Fibroblast of lung (primary cell): ENCODE results near the gene C1S. TPM values are rescaled to one million over a fixed set of nuclear protein-coding genes. Genes with fewer than 3 reads are reported as not detected.
"Not testable (repeated sequence)": the region's sequence is repeated elsewhere in the genome, so short reads cannot be mapped to it uniquely, and the experiment has no call there.

Experiments used
- DNase-seq, 2 donors: peaks; one replicate each; pipeline versions ENCODE4 v3.0.0 to v3.0.0-alpha.2; 2010; ENCODE audit warnings: low read depth in 2 of 2
- H2AFZ ChIP-seq: 2 replicates; pipeline ENCODE4 v1.5.1; 2012; ENCODE audit warnings: low read length, control low read depth, inconsistent platforms
- H3K27ac ChIP-seq: 2 replicates; pipeline ENCODE4 v1.5.1; 2011; ENCODE audit warnings: low read length, control low read depth; ENCODE audit not compliant: insufficient read depth
- H3K27me3 ChIP-seq: 2 replicates; pipeline ENCODE4 v1.5.1; 2011; ENCODE audit warnings: mild to moderate bottlenecking, low read length; ENCODE audit not compliant: control insufficient read depth, insufficient read depth
- H3K36me3 ChIP-seq: 2 replicates; pipeline ENCODE4 v1.5.1; 2011; ENCODE audit warnings: low read length; ENCODE audit not compliant: control insufficient read depth, insufficient read depth
- H3K4me1 ChIP-seq: 2 replicates; pipeline ENCODE4 v1.5.1; 2011; ENCODE audit warnings: low read length; ENCODE audit not compliant: control insufficient read depth, insufficient read depth; ENCODE audit errors: extremely low read depth
- H3K4me2 ChIP-seq: 2 replicates; pipeline ENCODE4 v1.5.1; 2011; ENCODE audit warnings: low read length, control low read depth; ENCODE audit not compliant: insufficient read depth; ENCODE audit errors: extremely low read depth
- H3K4me3 ChIP-seq, 4 experiments: fragments of 200-600 bp in 1 of 4; sonication (generic) in 1 of 4; replicated peaks in 1 of 4; 2 replicates each; pipeline ENCODE4 v1.5.1; 2011 to 2016; ENCODE audit warnings: low read length in 4 of 4, low read depth in 3 of 4, mild to moderate bottlenecking in 3 of 4, control low read depth in 2 of 4, inconsistent platforms in 1 of 4, mixed read lengths in 1 of 4; ENCODE audit not compliant: insufficient read depth in 1 of 4; ENCODE audit errors: control extremely low read depth in 1 of 4
- H3K79me2 ChIP-seq: 2 replicates; pipeline ENCODE4 v1.5.1; 2012; ENCODE audit warnings: mild to moderate bottlenecking, low read length, inconsistent platforms; ENCODE audit not compliant: control insufficient read depth, insufficient read depth
- H3K9ac ChIP-seq: 2 replicates; pipeline ENCODE4 v1.5.1; 2011; ENCODE audit warnings: mild to moderate bottlenecking, low read length, control low read depth; ENCODE audit not compliant: insufficient read depth
- H3K9me3 ChIP-seq: 2 replicates; pipeline ENCODE4 v1.5.1; 2012; ENCODE audit warnings: low read depth, low read length; ENCODE audit not compliant: control insufficient read depth, insufficient read depth
- H4K20me1 ChIP-seq: 2 replicates; pipeline ENCODE4 v1.5.1; 2011; ENCODE audit warnings: low read length; ENCODE audit not compliant: control insufficient read depth, insufficient read depth; ENCODE audit errors: extremely low read depth
- CTCF ChIP-seq, 2 donors: IDR thresholded peaks in 1 of 2; conservative IDR thresholded peaks in 1 of 2; 1 replicate in 1 of 2; 2 replicates in 1 of 2; pipeline ENCODE4 v1.5.1; 2011 to 2012; ENCODE audit warnings: low read length in 2 of 2, control low read depth in 1 of 2, inconsistent platforms in 1 of 2, low read depth in 1 of 2, mild to moderate bottlenecking in 1 of 2
- EZH2 ChIP-seq: IDR thresholded peaks from 2 replicates; pipeline ENCODE4 v1.5.1; 2012; ENCODE audit warnings: low read length, control low read depth, mild to moderate bottlenecking; ENCODE audit errors: missing control alignments
- polyA plus RNA-seq, 2 donors: library from polyadenylated mRNA; depleted of rRNA in 1 of 2; stranded (reverse) in 1 of 2; unstranded in 1 of 2; fragments of >200 nt; gene quantifications; 2 replicates each; pipeline ENCODE4 v1.2.1, GENCODE V29; 2011 to 2012; ENCODE audit warnings: missing spikeins in 1 of 2
- total RNA-seq: library from RNA; depleted of rRNA; stranded (reverse); fragments of >200 nt; gene quantifications from 2 replicates; pipeline ENCODE4 v1.2.1, GENCODE V29; 2014

Gene C1S
- total and polyA plus RNA-seq, 2 donors (not counting 1 experiment from before 2014, with no cell fraction given), result 507 to 997 TPM

GRCh38 chr12:7103837-7104584 lies 43.5 kb downstream of the C1S start:
- no peak for DNase-seq

DNA sequence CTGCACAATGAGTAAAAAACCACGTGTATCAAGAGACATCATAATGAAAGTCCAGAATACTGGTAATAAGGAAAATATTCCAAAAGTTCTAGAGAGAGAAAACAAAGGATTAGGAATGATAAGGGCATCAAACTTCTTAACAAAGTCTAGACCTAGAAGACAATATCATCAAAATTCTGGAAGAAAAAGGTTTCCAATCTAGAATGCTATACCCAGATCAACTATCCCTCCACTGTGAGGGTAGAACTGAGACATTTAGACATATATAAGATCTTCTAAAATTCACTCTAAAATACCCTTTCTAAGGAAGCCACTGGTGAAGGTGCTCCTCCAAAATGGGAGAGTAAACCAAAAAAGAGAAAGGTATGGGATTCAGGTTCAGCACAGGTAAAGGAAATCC lies 45.6 kb downstream of the C1S start:
- Histone ChIP-seq H3K4me3 (no peak overlapping the region), H3K79me2 (peaks cover 11% of the 10 kb centered on the region), H3K9ac (no peak overlapping the region)

More at GRCh38 chr12:7103837-7104584, 43.5 kb downstream of the C1S start:
- H4K20me1 ChIP-seq, result no peaks in the 10 kb centered on the region
- H3K9me3 ChIP-seq, result no peaks in the 10 kb centered on the region
- peaks cover 11% of the 10 kb centered on the region for H3K79me2 ChIP-seq
- H3K36me3 ChIP-seq, result peaks cover 6% of the 10 kb centered on the region
- H3K27ac ChIP-seq, result no peak overlapping the region
- TF ChIP-seq EZH2, result no peak
- no peak for TF ChIP-seq CTCF (conservative IDR thresholded peaks at IDR 0.05 in 1 of 2, IDR thresholded peaks at IDR 0.05 in 1 of 2; ENCODE audit: low read depth in 1 of 2, low read length in 2 of 2)
- H3K27me3 ChIP-seq, result no peaks in the 10 kb centered on the region
- no peak overlapping the region for H3K9ac ChIP-seq
- no peak overlapping the region for H3K4me3 ChIP-seq
- H3K4me1 ChIP-seq, result peaks cover 5% of the 10 kb centered on the region
- no peak overlapping the region for H2AFZ ChIP-seq
- H3K4me2 ChIP-seq, result no peak overlapping the region

DNA sequence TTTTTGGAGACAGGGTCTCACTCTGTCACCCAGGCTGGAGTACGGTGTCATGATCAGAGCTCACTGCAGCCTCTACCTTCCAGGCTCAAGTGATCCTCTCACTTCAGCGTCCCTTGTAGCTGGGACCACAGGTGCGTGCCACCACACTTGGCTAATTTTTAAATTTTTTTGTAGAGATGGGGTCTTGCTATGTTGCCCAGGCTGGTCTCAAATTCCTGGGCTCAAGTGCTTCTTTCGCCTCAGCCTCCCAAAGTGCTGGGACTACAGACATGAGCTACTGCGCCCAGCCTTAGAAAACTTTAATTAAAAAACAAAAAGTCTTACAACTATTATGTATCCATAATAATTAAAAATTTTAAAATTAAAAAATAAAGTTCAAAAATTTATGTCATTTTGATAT lies 46.7 kb downstream of the C1S start:
- H3K9me3 ChIP-seq, H3K27me3 ChIP-seq, H3K27ac ChIP-seq, H2AFZ ChIP-seq, H3K4me2 ChIP-seq, H4K20me1 ChIP-seq, H3K9ac ChIP-seq, H3K36me3 ChIP-seq, H3K4me1 ChIP-seq, DNase-seq: not testable (repeated sequence)
- H3K79me2 ChIP-seq, result peaks cover 11% of the 10 kb centered on the region
- H3K4me3 ChIP-seq, result peak overlapping the region in 2 of 4 experiments; percentile 82 to 85

More for the DNA sequence above, 45.6 kb downstream of the C1S start:
- TF ChIP-seq CTCF (conservative IDR thresholded peaks at IDR 0.05 in 1 of 2, IDR thresholded peaks at IDR 0.05 in 1 of 2; ENCODE audit: low read depth in 1 of 2, low read length in 2 of 2) (no peak), EZH2 (no peak)
- no peaks in the 10 kb centered on the region for H3K27me3 ChIP-seq
- H4K20me1 ChIP-seq, result no peaks in the 10 kb centered on the region
- DNase-seq, result no peak
- H3K36me3 ChIP-seq, result peaks cover 1% of the 10 kb centered on the region
- H2AFZ ChIP-seq, result no peak overlapping the region
- peaks cover 7% of the 10 kb centered on the region for H3K4me1 ChIP-seq
- no peak overlapping the region for H3K4me2 ChIP-seq
- no peak overlapping the region for H3K27ac ChIP-seq
- no peaks in the 10 kb centered on the region for H3K9me3 ChIP-seq
